COLO668 (cell line): ENCODE measurements around the gene MAP6.

Experiments
- DNase-seq: peaks from one replicate; lab custom pipeline; 2025; ENCODE audit not compliant: unreplicated experiment; lab: John Stamatoyannopoulos, UW

MAP6 gene

GRCh38 chr11:75571625-75572024 lies 97.2 kb downstream of the MAP6 start:
- no peak for DNase-seq

- no peak for DNase-seq
These were observed 98.2 kb downstream of the MAP6 start for GRCh38 chr11:75570559-75571139.

GRCh38 chr11:75568616-75569219 lies 100.1 kb downstream of the MAP6 start:
- DNase-seq = no peak

GRCh38 chr11:75567971-75568370 lies 100.9 kb downstream of the MAP6 start:
- DNase-seq = no peak

GRCh38 chr11:75566763-75567279 lies 102.0 kb downstream of the MAP6 start:
- no peak for DNase-seq

GRCh38 chr11:75565916-75566762 lies 102.7 kb downstream of the MAP6 start:
- DNase-seq = no peak

- DNase-seq = no peak
These were observed 103.5 kb downstream of the MAP6 start for GRCh38 chr11:75565221-75565814.

- DNase-seq = no peak
These were observed 104.8 kb downstream of the MAP6 start for GRCh38 chr11:75563978-75564552.

- DNase-seq = no peak
These were observed 105.3 kb downstream of the MAP6 start for GRCh38 chr11:75563501-75563977.

GRCh38 chr11:75562836-75563484 lies 105.9 kb downstream of the MAP6 start:
- no peak for DNase-seq

- peak; percentile 70 for DNase-seq
These were observed 106.6 kb downstream of the MAP6 start, which contains the start of gene SERPINH1 for GRCh38 chr11:75562048-75562835. Gene SERPINH1 (plus strand): TSS chr11:75562253. CDS start chr11:75566350, 4,097 bp downstream.

- DNase-seq = no peak
These were observed 107.3 kb downstream of the MAP6 start for GRCh38 chr11:75561426-75562047.

GRCh38 chr11:75560644-75561043 lies 108.2 kb downstream of the MAP6 start:
- DNase-seq = no peak

- DNase-seq = no peak
These were observed 109.6 kb downstream of the MAP6 start for GRCh38 chr11:75558939-75559843.

GRCh38 chr11:75557666-75558494 lies 111.0 kb downstream of the MAP6 start:
- DNase-seq = no peak

- DNase-seq = no peak
These were observed 112.6 kb downstream of the MAP6 start for GRCh38 chr11:75556275-75556674.

GRCh38 chr11:75555079-75555811 lies 113.6 kb downstream of the MAP6 start:
- DNase-seq = no peak
